ENCODE results near the gene SLC22A14.

SLC22A14 gene

GRCh38 chr3:38266810-38267209 lies 15.3 kb upstream of the SLC22A14 start:
- no peaks in the 10 kb centered on the region for H3K4me1 ChIP-seq (ENCODE audit: control insufficient read depth, low read depth, low read length)
- no peak overlapping the region for H3K4me3 ChIP-seq (ENCODE audit: low read length)
- no peak overlapping the region for H2BK120ac ChIP-seq (ENCODE audit: low read depth, low read length)
- no peak overlapping the region for H2AK5ac ChIP-seq (ENCODE audit: low read length)
- H3K27me3 ChIP-seq (ENCODE audit: insufficient read depth, low read length, poor library complexity) = no peaks in the 10 kb centered on the region
- no peaks in the 10 kb centered on the region for H3K79me2 ChIP-seq (ENCODE audit: control insufficient read depth, insufficient read depth, low read length)
- H3K18ac ChIP-seq (ENCODE audit: low read length) = no peak overlapping the region
- no peak overlapping the region for H3K9ac ChIP-seq (ENCODE audit: low read length)
- H3K36me3 ChIP-seq (ENCODE audit: control insufficient read depth, insufficient read depth, low read length) = no peaks in the 10 kb centered on the region
- no peak overlapping the region for H3K4ac ChIP-seq (ENCODE audit: low read depth, low read length)
- no peak overlapping the region for H3K23ac ChIP-seq (ENCODE audit: low read length)
- no CpG with 5 or more reads among the region's 1 CpG for WGBS (ENCODE audit: extremely low coverage, insufficient coverage, low lambda C conversion rate)
- DNase-seq = no peak
- H3K27ac ChIP-seq (ENCODE audit: low read depth, low read length) = no peak overlapping the region
- H3K4me2 ChIP-seq (ENCODE audit: low read length) = no peak overlapping the region
- no peaks in the 10 kb centered on the region for H3K79me1 ChIP-seq (ENCODE audit: low read length)
- H3K56ac ChIP-seq (ENCODE audit: low read length) = no peak overlapping the region
- no peak overlapping the region for H2BK5ac ChIP-seq (ENCODE audit: low read length)
- H4K5ac ChIP-seq (ENCODE audit: low read length) = no peak overlapping the region
- H4K8ac ChIP-seq (ENCODE audit: low read depth, low read length) = no peak overlapping the region
- no peak overlapping the region for H2BK15ac ChIP-seq (replicated peaks; ENCODE audit: low read depth)

- Histone ChIP-seq H3K23ac (ENCODE audit: low read length) (no peak overlapping the region), H3K36me3 (ENCODE audit: control insufficient read depth, insufficient read depth, low read length) (no peaks in the 10 kb centered on the region), H3K4me3 (ENCODE audit: low read length) (no peak overlapping the region), H3K4ac (ENCODE audit: low read depth, low read length) (no peak overlapping the region), H3K27me3 (ENCODE audit: insufficient read depth, low read length, poor library complexity) (no peaks in the 10 kb centered on the region), H2AK5ac (ENCODE audit: low read length) (no peak overlapping the region), H3K18ac (ENCODE audit: low read length) (no peak overlapping the region), H4K5ac (ENCODE audit: low read length) (no peak overlapping the region), H3K9ac (ENCODE audit: low read length) (no peak overlapping the region), H3K4me2 (ENCODE audit: low read length) (no peak overlapping the region), H4K8ac (ENCODE audit: low read depth, low read length) (no peak overlapping the region), H2BK15ac (replicated peaks; ENCODE audit: low read depth) (no peak overlapping the region), H3K27ac (ENCODE audit: low read depth, low read length) (no peak overlapping the region), H2BK120ac (ENCODE audit: low read depth, low read length) (no peak overlapping the region), H3K79me2 (ENCODE audit: control insufficient read depth, insufficient read depth, low read length) (no peaks in the 10 kb centered on the region), H3K79me1 (ENCODE audit: low read length) (no peaks in the 10 kb centered on the region), H2BK5ac (ENCODE audit: low read length) (no peak overlapping the region), H3K4me1 (ENCODE audit: control insufficient read depth, low read depth, low read length) (no peaks in the 10 kb centered on the region), H3K56ac (ENCODE audit: low read length) (no peak overlapping the region)
- WGBS (ENCODE audit: extremely low coverage, insufficient coverage, low lambda C conversion rate) = no CpG with 5 or more reads among the region's 2 CpGs
- peak; percentile 28 for DNase-seq
Measured at GRCh38 chr3:38267662-38268061, 14.4 kb upstream of the SLC22A14 start.

DNA sequence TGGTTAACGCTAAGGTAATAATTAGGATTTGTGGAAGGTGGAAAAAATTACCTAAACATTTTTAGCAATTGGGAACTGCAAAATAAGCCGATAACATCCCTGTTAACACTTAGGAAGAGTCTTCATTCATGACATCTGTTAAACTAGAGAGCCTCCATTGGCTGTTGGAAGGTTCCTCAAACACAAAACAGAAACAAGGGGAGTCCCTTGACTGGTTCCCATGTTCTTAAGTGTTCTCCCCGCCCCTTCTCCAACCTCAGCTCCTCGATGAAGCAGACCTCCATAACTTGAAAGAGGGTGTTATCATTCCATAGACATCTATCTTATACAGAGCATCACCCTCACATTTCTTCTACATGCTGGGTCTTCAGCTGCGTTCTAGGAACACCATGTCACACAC lies 14.0 kb upstream of the SLC22A14 start:
- Histone ChIP-seq H4K5ac (ENCODE audit: low read length) (no peak overlapping the region), H2BK15ac (replicated peaks; ENCODE audit: low read depth) (no peak overlapping the region), H3K27me3 (ENCODE audit: insufficient read depth, low read length, poor library complexity) (no peaks in the 10 kb centered on the region), H3K9ac (ENCODE audit: low read length) (no peak overlapping the region), H3K23ac (ENCODE audit: low read length) (no peak overlapping the region), H3K79me1 (ENCODE audit: low read length) (no peaks in the 10 kb centered on the region), H3K4me3 (ENCODE audit: low read length) (no peak overlapping the region), H4K8ac (ENCODE audit: low read depth, low read length) (no peak overlapping the region), H3K18ac (ENCODE audit: low read length) (no peak overlapping the region), H3K4ac (ENCODE audit: low read depth, low read length) (no peak overlapping the region), H3K36me3 (ENCODE audit: control insufficient read depth, insufficient read depth, low read length) (no peaks in the 10 kb centered on the region), H3K4me2 (ENCODE audit: low read length) (no peak overlapping the region), H2BK5ac (ENCODE audit: low read length) (no peak overlapping the region), H2BK120ac (ENCODE audit: low read depth, low read length) (no peak overlapping the region), H3K27ac (ENCODE audit: low read depth, low read length) (no peak overlapping the region), H3K4me1 (ENCODE audit: control insufficient read depth, low read depth, low read length) (no peaks in the 10 kb centered on the region), H3K56ac (ENCODE audit: low read length) (no peak overlapping the region), H2AK5ac (ENCODE audit: low read length) (no peak overlapping the region), H3K79me2 (ENCODE audit: control insufficient read depth, insufficient read depth, low read length) (no peaks in the 10 kb centered on the region)
- WGBS (ENCODE audit: extremely low coverage, insufficient coverage, low lambda C conversion rate) = no CpG with 5 or more reads among the region's 5 CpGs
- no peak for DNase-seq

- Histone ChIP-seq H2BK15ac (replicated peaks; ENCODE audit: low read depth) (no peak overlapping the region), H3K4me3 (ENCODE audit: low read length) (no peak overlapping the region), H3K79me2 (ENCODE audit: control insufficient read depth, insufficient read depth, low read length) (no peaks in the 10 kb centered on the region), H2BK5ac (ENCODE audit: low read length) (no peak overlapping the region), H4K8ac (ENCODE audit: low read depth, low read length) (no peak overlapping the region), H2BK120ac (ENCODE audit: low read depth, low read length) (no peak overlapping the region), H3K56ac (ENCODE audit: low read length) (no peak overlapping the region), H3K36me3 (ENCODE audit: control insufficient read depth, insufficient read depth, low read length) (no peaks in the 10 kb centered on the region), H3K4ac (ENCODE audit: low read depth, low read length) (no peak overlapping the region), H3K23ac (ENCODE audit: low read length) (no peak overlapping the region), H3K27me3 (ENCODE audit: insufficient read depth, low read length, poor library complexity) (no peaks in the 10 kb centered on the region), H2AK5ac (ENCODE audit: low read length) (no peak overlapping the region), H4K5ac (ENCODE audit: low read length) (no peak overlapping the region), H3K18ac (ENCODE audit: low read length) (no peak overlapping the region), H3K9ac (ENCODE audit: low read length) (no peak overlapping the region), H3K4me1 (ENCODE audit: control insufficient read depth, low read depth, low read length) (no peaks in the 10 kb centered on the region), H3K79me1 (ENCODE audit: low read length) (no peaks in the 10 kb centered on the region), H3K4me2 (ENCODE audit: low read length) (no peak overlapping the region), H3K27ac (ENCODE audit: low read depth, low read length) (no peak overlapping the region)
- no CpG with 5 or more reads among the region's 1 CpG for WGBS (ENCODE audit: extremely low coverage, insufficient coverage, low lambda C conversion rate)
- no peak for DNase-seq
Measured at GRCh38 chr3:38268522-38268921, 13.6 kb upstream of the SLC22A14 start.

DNA sequence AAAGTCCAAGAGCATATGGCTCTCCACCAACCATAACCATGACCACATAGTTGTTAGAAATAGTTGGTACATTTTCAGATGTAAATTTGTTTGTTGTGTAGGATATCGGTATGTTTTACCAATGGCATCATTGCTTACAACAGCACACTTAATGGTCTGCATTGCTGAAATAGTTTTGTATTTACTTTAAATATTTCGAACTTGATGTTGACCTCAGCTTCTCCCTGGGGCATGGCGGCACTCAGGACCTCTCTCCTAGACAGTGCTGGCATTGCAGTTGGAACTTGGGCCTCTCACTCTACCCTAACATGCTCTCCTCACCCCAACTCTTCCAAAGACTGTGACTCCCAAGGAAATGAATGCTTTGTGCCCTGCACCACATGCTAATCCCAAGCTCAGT lies 11.5 kb upstream of the SLC22A14 start:
- no peak overlapping the region for H3K4me3 ChIP-seq (ENCODE audit: low read length)
- no peaks in the 10 kb centered on the region for H3K4me1 ChIP-seq (ENCODE audit: control insufficient read depth, low read depth, low read length)
- H3K27ac ChIP-seq (ENCODE audit: low read depth, low read length) = no peak overlapping the region
- no peak overlapping the region for H3K56ac ChIP-seq (ENCODE audit: low read length)
- H3K79me2 ChIP-seq (ENCODE audit: control insufficient read depth, insufficient read depth, low read length) = no peaks in the 10 kb centered on the region
- H3K4ac ChIP-seq (ENCODE audit: low read depth, low read length) = no peak overlapping the region
- no peaks in the 10 kb centered on the region for H3K27me3 ChIP-seq (ENCODE audit: insufficient read depth, low read length, poor library complexity)
- no peak overlapping the region for H2BK120ac ChIP-seq (ENCODE audit: low read depth, low read length)
- H3K18ac ChIP-seq (ENCODE audit: low read length) = no peak overlapping the region
- no peak overlapping the region for H4K8ac ChIP-seq (ENCODE audit: low read depth, low read length)
- no peak overlapping the region for H2BK5ac ChIP-seq (ENCODE audit: low read length)
- H3K4me2 ChIP-seq (ENCODE audit: low read length) = no peak overlapping the region
- no peaks in the 10 kb centered on the region for H3K36me3 ChIP-seq (ENCODE audit: control insufficient read depth, insufficient read depth, low read length)
- H3K79me1 ChIP-seq (ENCODE audit: low read length) = no peaks in the 10 kb centered on the region
- no peak for DNase-seq
- H2BK15ac ChIP-seq (replicated peaks; ENCODE audit: low read depth) = no peak overlapping the region
- H4K5ac ChIP-seq (ENCODE audit: low read length) = no peak overlapping the region
- no peak overlapping the region for H2AK5ac ChIP-seq (ENCODE audit: low read length)
- no peak overlapping the region for H3K9ac ChIP-seq (ENCODE audit: low read length)
- H3K23ac ChIP-seq (ENCODE audit: low read length) = no peak overlapping the region
- WGBS (ENCODE audit: extremely low coverage, insufficient coverage, low lambda C conversion rate) = no CpG with 5 or more reads among the region's 3 CpGs

DNA sequence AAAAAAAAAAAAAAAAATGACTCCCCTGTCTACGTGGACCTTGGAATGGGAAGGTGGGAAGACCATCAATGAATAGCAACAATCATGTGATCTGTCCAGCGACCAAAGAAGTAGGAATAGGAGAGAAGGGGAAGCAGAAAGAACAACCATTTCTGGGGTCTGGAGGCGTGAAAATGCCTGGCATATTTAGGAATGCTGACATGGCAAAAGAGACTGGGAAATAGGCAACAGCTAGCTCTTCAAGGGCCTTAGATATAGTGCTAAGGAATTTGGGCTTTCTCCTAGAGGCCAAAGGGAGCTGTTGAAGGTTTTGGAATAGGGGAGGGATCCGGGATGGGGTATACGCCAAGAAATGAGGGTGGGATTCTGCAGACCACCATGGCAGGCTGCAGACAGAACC lies 10.5 kb upstream of the SLC22A14 start:
- H2BK5ac ChIP-seq (ENCODE audit: low read length) = no peak overlapping the region
- H3K36me3 ChIP-seq (ENCODE audit: control insufficient read depth, insufficient read depth, low read length) = no peaks in the 10 kb centered on the region
- H3K4ac ChIP-seq (ENCODE audit: low read depth, low read length) = no peak overlapping the region
- WGBS (ENCODE audit: extremely low coverage, insufficient coverage, low lambda C conversion rate) = no CpG with 5 or more reads among the region's 5 CpGs
- no peak overlapping the region for H3K4me3 ChIP-seq (ENCODE audit: low read length)
- H2BK15ac ChIP-seq (replicated peaks; ENCODE audit: low read depth) = no peak overlapping the region
- H3K9ac ChIP-seq (ENCODE audit: low read length) = no peak overlapping the region
- H2AK5ac ChIP-seq (ENCODE audit: low read length) = no peak overlapping the region
- H4K5ac ChIP-seq (ENCODE audit: low read length) = no peak overlapping the region
- no peak overlapping the region for H2BK120ac ChIP-seq (ENCODE audit: low read depth, low read length)
- DNase-seq = peak; percentile 22
- H3K4me2 ChIP-seq (ENCODE audit: low read length) = no peak overlapping the region
- no peak overlapping the region for H4K8ac ChIP-seq (ENCODE audit: low read depth, low read length)
- H3K56ac ChIP-seq (ENCODE audit: low read length) = no peak overlapping the region
- H3K4me1 ChIP-seq (ENCODE audit: control insufficient read depth, low read depth, low read length) = no peaks in the 10 kb centered on the region
- H3K18ac ChIP-seq (ENCODE audit: low read length) = no peak overlapping the region
- no peaks in the 10 kb centered on the region for H3K79me2 ChIP-seq (ENCODE audit: control insufficient read depth, insufficient read depth, low read length)
- no peaks in the 10 kb centered on the region for H3K79me1 ChIP-seq (ENCODE audit: low read length)
- no peak overlapping the region for H3K23ac ChIP-seq (ENCODE audit: low read length)
- no peak overlapping the region for H3K27ac ChIP-seq (ENCODE audit: low read depth, low read length)
- no peaks in the 10 kb centered on the region for H3K27me3 ChIP-seq (ENCODE audit: insufficient read depth, low read length, poor library complexity)

Data from mesendoderm (in vitro differentiated cells).